B cell (primary cell): ENCODE results near the gene RMND5A. TPM values are rescaled to one million over a fixed set of nuclear protein-coding genes. Genes with fewer than 3 reads are reported as not detected.

Experiments
- ATAC-seq: fragments of 200-7000 bp; cut with Tn5 transposase; one replicate; pipeline ENCODE4 v1.10.0; 2021; ENCODE audit warnings: low read depth, mild to moderate bottlenecking, moderate number of reproducible peaks, moderate library complexity
- CTCF ChIA-PET: fragments of 350-600 bp; sonication (Branson Sonifier 250); formaldehyde crosslinking; loops from one replicate; lab custom pipeline; 2021; ENCODE audit warnings: antibody characterized with exemption, inconsistent platforms; lab: Charles Lee
- POLR2A ChIA-PET: fragments of 350-600 bp; sonication (Branson Sonifier 250); formaldehyde crosslinking; loops from one replicate; lab custom pipeline; 2021; ENCODE audit warnings: antibody characterized with exemption; lab: Charles Lee
- DNase-seq: peaks from one replicate; pipeline ENCODE4 v3.0.0; 2013
- H2AFZ ChIP-seq: 2 replicates; pipeline ENCODE4 v1.6.1; 2012; ENCODE audit warnings: mild to moderate bottlenecking, low read depth, low read length; ENCODE audit not compliant: insufficient read depth, poor library complexity, severe bottlenecking
- H3K27ac ChIP-seq, 2 donors: 1 replicate in 1 of 2; 2 replicates in 1 of 2; pipeline ENCODE4 v1.5.1; 2012 to 2013; ENCODE audit warnings: low read length in 2 of 2, mild to moderate bottlenecking in 2 of 2, moderate library complexity in 1 of 2
- H3K27me3 ChIP-seq, 4 experiments: fragments of 200-600 bp in 1 of 4; sonication (generic) in 1 of 4; replicated peaks in 1 of 4; 1 replicate in 2 of 4; 2 replicates in 2 of 4; pipeline versions ENCODE4 v1.6.1 to v1.7.0; 2013 to 2016; ENCODE audit warnings: low read length in 3 of 4, mild to moderate bottlenecking in 2 of 4, mixed read lengths in 1 of 4, moderate library complexity in 1 of 4; ENCODE audit not compliant: insufficient read depth in 4 of 4, control insufficient read depth in 3 of 4; ENCODE audit errors: control extremely low read depth in 1 of 4
- H3K36me3 ChIP-seq, 2 experiments: replicated peaks in 1 of 2; 1 replicate in 1 of 2; 2 replicates in 1 of 2; pipeline versions ENCODE4 v1.6.1 to v1.7.1; 2013; ENCODE audit warnings: low read length in 1 of 2; ENCODE audit not compliant: insufficient read depth in 2 of 2, control insufficient read depth in 1 of 2; ENCODE audit errors: control extremely low read depth in 1 of 2, extremely low read depth in 1 of 2
- H3K4me1 ChIP-seq, 2 donors: fragments of 200-600 bp in 1 of 2; sonication (generic) in 1 of 2; 1 replicate in 1 of 2; 2 replicates in 1 of 2; pipeline versions ENCODE4 v1.5.1 to v1.6.1; 2013 to 2017; ENCODE audit warnings: low read length in 2 of 2; ENCODE audit not compliant: control insufficient read depth in 2 of 2, insufficient read depth in 2 of 2
- H3K4me2 ChIP-seq: replicated peaks from 2 replicates; pipeline ENCODE3; 2012; ENCODE audit warnings: mild to moderate bottlenecking, low read depth, low read length; ENCODE audit not compliant: poor library complexity, severe bottlenecking
- H3K4me3 ChIP-seq, 5 experiments: fragments of 200-600 bp in 1 of 5; sonication (generic) in 1 of 5; 1 replicate in 3 of 5; 2 replicates in 2 of 5; pipeline versions ENCODE4 v1.5.1 to v1.7.0; 2011 to 2016; ENCODE audit warnings: low read length in 4 of 5, mild to moderate bottlenecking in 4 of 5, low read depth in 2 of 5, control low read depth in 1 of 5, moderate library complexity in 1 of 5; ENCODE audit not compliant: insufficient read depth in 1 of 5; ENCODE audit errors: control extremely low read depth in 1 of 5, extremely low read depth in 1 of 5
- H3K79me2 ChIP-seq: fragments of 200-600 bp; sonication (generic); one replicate; pipeline ENCODE4 v1.6.0; 2016; ENCODE audit warnings: low read length; ENCODE audit not compliant: control insufficient read depth, insufficient read depth
- H3K9ac ChIP-seq: fragments of 200-600 bp; sonication (generic); 2 replicates; pipeline ENCODE4 v1.6.1; 2017; ENCODE audit warnings: mild to moderate bottlenecking, low read length, moderate library complexity
- H3K9me3 ChIP-seq, 3 donors: one replicate each; pipeline versions ENCODE4 v1.6.1 to v1.7.1; 2013; ENCODE audit warnings: low read length in 2 of 3; ENCODE audit not compliant: control insufficient read depth in 2 of 3, insufficient read depth in 1 of 3; ENCODE audit errors: control extremely low read depth in 1 of 3
- H4K20me1 ChIP-seq: 2 replicates; pipeline ENCODE4 v1.6.0; 2012; ENCODE audit warnings: mild to moderate bottlenecking, low read length; ENCODE audit not compliant: insufficient read depth, control insufficient read depth, poor library complexity, severe bottlenecking
- H3K27ac Mint-ChIP-seq: one replicate; pipeline ENCODE4 v1.8.0; 2021; ENCODE audit warnings: mixed read lengths
- H3K27me3 Mint-ChIP-seq: one replicate; pipeline ENCODE4 v1.8.0; 2021; ENCODE audit warnings: mixed read lengths
- H3K4me1 Mint-ChIP-seq: one replicate; pipeline ENCODE4 v1.8.0; 2021; ENCODE audit warnings: mixed read lengths
- H3K4me3 Mint-ChIP-seq: one replicate; pipeline ENCODE4 v1.8.0; 2021; ENCODE audit warnings: mixed read lengths
- H3K9me3 Mint-ChIP-seq: one replicate; pipeline ENCODE4 v1.8.0; 2022; ENCODE audit warnings: mixed read lengths; ENCODE audit not compliant: insufficient read depth
- CTCF ChIP-seq: fragments of 200-600 bp; IDR thresholded peaks from one replicate; pipeline ENCODE4 v1.8.0; 2022; ENCODE audit warnings: antibody characterized with exemption, mild to moderate bottlenecking
- EZH2 ChIP-seq: IDR thresholded peaks from 2 replicates; pipeline ENCODE4 v1.6.1; 2012; ENCODE audit warnings: borderline replicate concordance, low read depth, mild to moderate bottlenecking, moderate library complexity, low read length; ENCODE audit not compliant: insufficient read depth, poor library complexity, severe bottlenecking
- WGBS: methylation state at CpG from one replicate; pipeline ENCODE4 v1.1.5; 2013; ENCODE audit warnings: missing lambda C conversion rate; ENCODE audit not compliant: insufficient coverage; 5-methylcytosine and 5-hydroxymethylcytosine counted together
- intact Hi-C: fragments of 100-400 bp; cut with micrococcal nuclease; formaldehyde crosslinking; loops from one replicate; pipeline ENCODE4 v1.10.0; 2022
- polyA plus RNA-seq: library from polyadenylated mRNA; depleted of rRNA; stranded (reverse); fragments of >200 nt; gene quantifications from 2 replicates; pipeline ENCODE4 v1.2.3, GENCODE V29; 2012
- total RNA-seq, 2 donors: library from RNA; stranded (reverse); fragments of 120-200 nt in 1 of 2; gene quantifications; 1 replicate in 1 of 2; 2 replicates in 1 of 2; pipeline versions ENCODE4 v1.2.3 to v1.2.4, GENCODE V29; 2013 to 2022

RMND5A gene
- total and polyA plus RNA-seq, 2 donors (not counting 1 experiment from before 2014, with no cell fraction given), result 13.0 to 33.7 TPM

DNA sequence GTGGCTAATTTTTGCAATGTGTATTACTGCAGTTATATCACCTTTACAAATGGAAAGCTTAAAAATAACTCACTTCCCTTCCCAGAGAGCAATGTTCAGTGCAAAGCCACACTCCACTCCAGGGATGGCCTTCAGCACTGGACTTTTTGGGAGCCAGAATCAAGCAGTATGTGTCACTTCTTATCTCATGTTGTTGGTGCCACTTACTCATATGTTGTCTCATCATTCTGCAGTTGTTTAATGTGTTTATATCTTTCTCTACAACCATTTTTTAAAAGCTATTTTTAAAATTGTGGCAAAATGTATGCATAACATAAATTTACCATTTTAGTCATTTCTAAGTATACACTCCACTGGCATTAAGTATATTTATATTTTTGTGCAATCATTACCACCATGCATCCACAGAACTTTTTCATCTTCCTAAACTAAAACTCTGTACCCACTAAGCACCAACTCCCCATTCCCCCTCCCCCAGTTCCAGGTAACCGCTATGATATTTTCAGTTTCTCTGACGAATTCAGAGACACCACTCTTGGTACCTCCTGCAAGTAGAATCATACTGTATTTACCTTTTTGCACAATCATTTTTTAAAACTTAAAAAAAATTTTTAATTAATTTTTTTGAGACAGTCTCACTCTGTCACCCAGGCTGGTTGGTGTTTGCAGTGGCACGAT is 102.7 kb downstream of the RMND5A start:
- Histone ChIP-seq H3K27me3 (peaks cover 0 to 7% (median 0%) of the 10 kb centered on the region in 4 experiments), H3K79me2 (no peaks in the 10 kb centered on the region), H4K20me1 (no peaks in the 10 kb centered on the region), H3K4me2 (no peak overlapping the region), H3K27ac (no peak overlapping the region), H3K4me1 (no peaks in the 10 kb centered on the region), H3K4me3 (no peak overlapping the region), H3K9me3 (peaks cover 2 to 15% (median 7%) of the 10 kb centered on the region in 3 donors), H3K9ac (no peak overlapping the region), H3K36me3 (no peaks in the 10 kb centered on the region), H2AFZ (no peak overlapping the region)
- H3K27me3 Mint-ChIP-seq, result peaks cover 8% of the 10 kb centered on the region
- no peaks in the 10 kb centered on the region for H3K4me1 Mint-ChIP-seq
- ChIA-PET CTCF (no interaction called here), POLR2A (no interaction called here)
- no peak overlapping the region for H3K27ac Mint-ChIP-seq
- no peak for TF ChIP-seq CTCF
- ATAC-seq (no peak), DNase-seq (no peak)
- intact Hi-C loops, result no loop called here
- H3K4me3 Mint-ChIP-seq, result no peak overlapping the region
- 100% methylated on average over 1 of the region's 3 CpGs for WGBS
- H3K9me3 Mint-ChIP-seq, result peaks cover 5% of the 10 kb centered on the region

DNA sequence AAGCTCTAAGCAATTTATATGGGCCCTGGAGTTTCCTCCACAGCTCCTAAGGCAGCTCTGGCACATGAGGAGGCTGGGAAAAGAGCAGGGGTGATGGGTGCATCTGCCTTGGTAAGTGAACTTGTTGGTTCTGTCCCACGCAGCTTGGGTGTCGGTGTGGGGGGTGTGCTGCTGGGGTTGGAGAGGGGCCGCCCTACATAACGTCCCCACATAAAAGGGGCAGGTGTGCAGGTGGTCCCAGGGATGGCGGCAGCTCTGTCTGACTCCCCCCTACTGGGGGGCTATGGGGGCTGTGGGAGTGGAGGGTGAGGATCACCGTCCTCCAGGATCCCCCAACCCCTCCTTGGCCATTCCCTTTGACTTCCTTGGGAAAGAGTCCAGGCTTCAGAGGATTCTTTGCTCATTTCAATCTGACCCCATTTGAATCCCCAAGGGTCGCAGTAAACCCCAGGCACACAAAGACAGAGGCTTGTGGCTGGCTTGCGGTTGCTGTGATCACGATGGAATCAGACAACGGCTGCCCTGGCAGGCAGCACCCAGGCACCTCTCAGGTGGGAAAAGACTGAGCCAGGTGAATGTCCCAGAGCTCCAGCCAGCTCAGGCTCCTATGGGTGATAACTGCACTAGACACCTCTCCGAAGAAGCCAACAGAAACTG is 105.1 kb downstream of the RMND5A start:
- Histone ChIP-seq H3K9ac (no peak overlapping the region), H2AFZ (no peak overlapping the region), H3K79me2 (no peaks in the 10 kb centered on the region), H3K9me3 (peaks cover 2 to 15% (median 7%) of the 10 kb centered on the region in 3 donors), H3K36me3 (no peaks in the 10 kb centered on the region), H3K4me1 (no peaks in the 10 kb centered on the region), H3K4me3 (no peak overlapping the region), H3K27ac (no peak overlapping the region), H3K27me3 (peaks cover 0 to 7% (median 0%) of the 10 kb centered on the region in 4 experiments), H3K4me2 (no peak overlapping the region), H4K20me1 (no peaks in the 10 kb centered on the region)
- peaks cover 4% of the 10 kb centered on the region for H3K27me3 Mint-ChIP-seq
- ChIA-PET POLR2A (no interaction called here), CTCF (no interaction called here)
- H3K4me3 Mint-ChIP-seq, result no peak overlapping the region
- intact Hi-C loops, result no loop called here
- TF ChIP-seq CTCF, result no peak
- no peak for TF ChIP-seq EZH2
- peaks cover 5% of the 10 kb centered on the region for H3K9me3 Mint-ChIP-seq
- no peak for ATAC-seq
- DNase-seq, result no peak
- H3K27ac Mint-ChIP-seq, result no peak overlapping the region
- H3K4me1 Mint-ChIP-seq, result no peaks in the 10 kb centered on the region
- 83% methylated on average over 5 of the region's 11 CpGs for WGBS
